Loucy (cell line): ENCODE data around the gene NUMB.

Experiments
- EZH2phosphoT487 ChIP-seq: fragments of 200-600 bp; IDR thresholded peaks from 2 replicates; pipeline ENCODE4 v1.6.1; 2018; ENCODE audit warnings: antibody characterized with exemption, mild to moderate bottlenecking, moderate library complexity, borderline replicate concordance
- TF ChIP-seq, protein P1 (sequence below): fragments of 200-600 bp; sonication (generic); conservative IDR thresholded peaks from 2 replicates; pipeline ENCODE4 v1.5.1; 2014; ENCODE audit warnings: mild to moderate bottlenecking, antibody characterized with exemption, low read length

DNA sequence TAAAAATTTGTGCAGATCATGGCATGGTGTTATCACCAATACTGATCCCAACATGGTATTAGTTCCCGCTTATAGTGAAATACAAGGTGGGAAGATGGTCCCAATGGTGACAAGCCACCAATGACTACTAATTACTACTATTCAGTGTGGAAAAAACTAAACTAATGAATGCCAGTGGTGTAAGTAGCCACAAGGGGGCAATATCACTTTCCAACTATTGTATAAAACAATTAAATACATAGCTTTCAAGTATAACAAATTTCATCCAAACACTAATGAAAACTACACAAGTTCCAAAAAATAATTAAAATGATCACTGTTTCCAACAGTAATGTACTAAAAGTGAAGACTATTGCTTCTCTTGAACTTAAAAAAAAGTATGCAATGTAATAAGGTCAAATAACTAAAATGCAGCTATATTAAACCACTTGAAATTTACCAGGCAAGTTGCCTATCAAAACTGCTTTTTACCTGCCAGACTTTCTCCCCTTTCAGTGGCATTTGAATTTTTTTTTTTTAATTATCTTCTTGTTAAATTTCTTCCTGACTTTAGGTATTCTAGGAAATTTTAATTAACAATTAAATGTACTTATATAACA lies 163.0 kb downstream of the NUMB start:
- TF ChIP-seq, protein P1, sequence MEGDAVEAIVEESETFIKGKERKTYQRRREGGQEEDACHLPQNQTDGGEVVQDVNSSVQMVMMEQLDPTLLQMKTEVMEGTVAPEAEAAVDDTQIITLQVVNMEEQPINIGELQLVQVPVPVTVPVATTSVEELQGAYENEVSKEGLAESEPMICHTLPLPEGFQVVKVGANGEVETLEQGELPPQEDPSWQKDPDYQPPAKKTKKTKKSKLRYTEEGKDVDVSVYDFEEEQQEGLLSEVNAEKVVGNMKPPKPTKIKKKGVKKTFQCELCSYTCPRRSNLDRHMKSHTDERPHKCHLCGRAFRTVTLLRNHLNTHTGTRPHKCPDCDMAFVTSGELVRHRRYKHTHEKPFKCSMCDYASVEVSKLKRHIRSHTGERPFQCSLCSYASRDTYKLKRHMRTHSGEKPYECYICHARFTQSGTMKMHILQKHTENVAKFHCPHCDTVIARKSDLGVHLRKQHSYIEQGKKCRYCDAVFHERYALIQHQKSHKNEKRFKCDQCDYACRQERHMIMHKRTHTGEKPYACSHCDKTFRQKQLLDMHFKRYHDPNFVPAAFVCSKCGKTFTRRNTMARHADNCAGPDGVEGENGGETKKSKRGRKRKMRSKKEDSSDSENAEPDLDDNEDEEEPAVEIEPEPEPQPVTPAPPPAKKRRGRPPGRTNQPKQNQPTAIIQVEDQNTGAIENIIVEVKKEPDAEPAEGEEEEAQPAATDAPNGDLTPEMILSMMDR, result peak; percentile 92
- TF ChIP-seq EZH2phosphoT487, result no peak
